NB4 (cell line): ENCODE measurements around the gene ATXN7L1.

Experiments
- CTCF ChIP-seq: IDR thresholded peaks from one replicate; pipeline ENCODE4 v1.5.1; 2012; ENCODE audit warnings: low read depth, low read length
- MAX ChIP-seq: IDR thresholded peaks from 2 replicates; pipeline ENCODE4 v1.6.1; 2011; ENCODE audit warnings: low read depth, low read length
- POLR2A ChIP-seq: IDR thresholded peaks from 2 replicates; pipeline ENCODE4 v1.6.1; 2011; ENCODE audit warnings: mild to moderate bottlenecking; ENCODE audit not compliant: insufficient read length; ENCODE audit errors: extremely low read depth

- no peak for TF ChIP-seq CTCF
- TF ChIP-seq POLR2A = peak; percentile 65
- TF ChIP-seq MAX = peak; percentile 75
Observed at GRCh38 chr7:105678811-105679495, 197.4 kb downstream of the ATXN7L1 start.
